CD4-positive, alpha-beta T cell treated with Interleukin-17A for 4 hours (primary cell): ENCODE measurements around the gene P2RY4.
"Not testable (repeated sequence)": the region's sequence is repeated elsewhere in the genome, so short reads cannot be mapped to it uniquely, and the experiment has no call there.

Experiments
- DNase-seq: peaks from one replicate; pipeline ENCODE4 v3.0.0-alpha.2; 2020; ENCODE audit warnings: mixed read lengths

Gene P2RY4

DNA sequence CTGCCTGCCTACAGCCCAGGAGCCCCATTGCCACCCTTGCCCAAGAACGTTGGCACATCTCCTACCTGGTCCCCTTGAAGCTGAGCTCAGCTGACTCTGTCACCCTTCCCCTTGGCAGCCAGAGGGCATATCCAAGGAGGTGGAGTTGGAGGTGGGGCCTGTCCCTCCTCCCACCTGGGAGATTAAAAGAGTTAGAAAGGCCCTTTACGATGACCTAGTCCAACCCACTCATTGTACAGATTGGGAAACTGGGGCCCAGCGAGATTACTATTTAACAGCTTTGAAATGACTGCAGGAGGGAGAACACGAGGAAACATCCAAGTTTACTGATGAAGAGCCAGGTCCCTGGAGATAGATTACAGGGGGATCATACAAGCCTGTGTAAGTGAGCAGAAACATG, at the start of gene P2RY4:
Gene P2RY4 (minus strand): TSS at position 101 of the 400 bp plus-strand sequence. CDS start 580 bp downstream, outside the sequence.
- DNase-seq: no peak

DNA sequence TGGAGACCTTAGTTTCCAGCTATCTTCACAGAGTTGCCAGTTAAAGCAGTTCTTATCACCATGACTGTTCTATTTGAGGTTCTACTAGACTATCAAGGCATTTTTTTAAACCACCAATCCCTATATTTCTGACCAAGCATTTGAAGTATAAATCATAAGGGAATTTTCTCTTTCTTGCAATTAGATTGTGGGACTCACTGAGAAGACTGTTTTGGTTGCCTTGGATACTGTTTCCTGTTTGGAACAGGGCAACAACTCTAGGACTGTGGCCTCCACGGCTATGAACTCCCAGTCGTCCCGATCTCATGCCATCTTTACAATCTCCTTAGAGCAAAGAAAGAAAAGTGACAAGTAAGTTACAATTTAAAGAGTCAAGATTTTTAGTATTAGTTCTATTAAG, 41.7 kb upstream of the P2RY4 start:
- DNase-seq: no peak

DNA sequence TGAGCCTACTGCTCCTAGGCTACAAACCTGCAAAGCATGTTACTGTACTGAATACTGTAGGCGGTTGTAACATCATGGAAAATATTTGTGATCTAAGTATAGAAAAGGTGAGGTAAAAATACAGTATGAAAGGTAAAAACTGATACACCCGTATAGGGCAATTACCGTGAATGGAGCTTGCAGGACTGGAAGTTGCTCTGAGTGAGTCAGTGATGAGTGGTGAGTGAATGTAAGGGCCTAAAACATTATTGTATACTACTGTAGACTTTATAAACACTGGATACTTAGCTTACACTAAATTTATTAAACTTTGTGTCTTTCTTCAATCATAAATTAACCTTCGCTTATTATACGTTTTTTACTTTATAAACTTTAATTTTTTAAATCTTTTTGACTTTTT, 33.6 kb upstream of the P2RY4 start:
- DNase-seq: no peak

DNA sequence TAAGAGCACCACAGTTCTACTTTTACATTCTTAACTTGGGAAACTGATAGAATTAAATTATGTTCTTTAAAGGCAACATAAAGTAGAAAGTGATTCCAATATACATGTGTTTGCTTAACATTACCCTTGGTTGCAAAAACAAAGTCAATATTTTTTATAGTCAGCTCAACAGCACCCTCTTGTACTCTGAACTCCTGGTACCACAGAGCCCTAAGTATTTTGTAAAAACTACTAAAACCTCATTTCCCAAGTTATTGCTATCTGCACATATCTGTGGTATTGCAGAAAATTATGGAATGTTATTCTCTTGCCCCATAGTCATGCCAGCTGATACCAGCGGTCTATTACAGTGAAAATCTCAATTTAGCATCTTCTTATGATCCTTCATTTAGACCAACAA, 32.8 kb upstream of the P2RY4 start:
- no peak for DNase-seq

DNA sequence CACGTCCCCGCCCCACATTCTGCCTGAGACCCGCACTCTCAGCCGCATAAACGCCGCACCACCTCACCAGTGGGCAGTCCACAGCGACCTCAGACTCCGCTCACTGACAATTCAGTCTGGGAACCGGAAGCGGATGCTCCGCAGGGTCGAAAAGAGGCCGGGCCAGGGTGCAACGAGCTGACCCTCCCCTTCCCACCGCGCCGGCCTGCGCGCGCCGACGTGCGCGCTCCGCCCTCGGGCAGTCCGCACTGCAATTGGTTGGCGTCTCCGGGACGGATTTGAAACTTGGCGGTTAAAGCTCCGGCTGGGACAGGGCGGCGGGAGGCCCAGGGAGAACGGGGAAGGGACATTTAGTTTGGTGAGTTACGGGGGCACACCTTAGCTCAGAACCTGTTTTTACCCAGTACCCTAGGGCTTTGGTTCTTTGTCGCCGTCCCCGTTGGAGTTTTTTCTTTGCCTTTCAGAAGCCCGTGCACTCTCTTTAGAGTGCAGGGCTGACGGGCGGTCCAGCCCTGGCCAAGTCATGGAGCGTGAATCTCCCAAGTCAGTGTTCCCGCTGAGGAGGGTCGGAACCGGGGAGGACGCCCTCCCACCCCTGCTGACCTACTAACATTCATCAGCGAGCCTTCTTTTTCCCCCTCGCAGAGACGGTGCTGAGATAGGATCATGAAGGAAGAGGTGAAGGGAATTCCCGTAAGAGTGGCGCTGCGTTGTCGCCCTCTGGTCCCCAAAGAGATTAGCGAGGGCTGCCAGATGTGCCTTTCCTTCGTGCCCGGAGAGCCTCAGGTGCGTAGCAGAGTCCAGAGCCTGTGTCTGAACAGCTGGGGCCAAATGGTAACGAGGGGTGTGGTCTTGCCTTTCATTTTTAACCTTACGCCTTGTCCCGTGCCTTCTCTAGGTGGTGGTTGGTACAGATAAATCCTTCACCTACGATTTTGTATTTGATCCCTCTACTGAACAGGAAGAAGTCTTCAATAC, 30.1 kb upstream of the P2RY4 start, which contains the start of the genes KIF4A and PDZD11:
Gene KIF4A (plus strand): TSS at position 312 of the 978 bp plus-strand sequence. CDS start 355 bp downstream, at position 667.
Gene PDZD11 (minus strand): TSS at position 135 of the 978 bp plus-strand sequence. CDS start 586 bp downstream, outside the sequence.
- peak; percentile 79 for DNase-seq

DNA sequence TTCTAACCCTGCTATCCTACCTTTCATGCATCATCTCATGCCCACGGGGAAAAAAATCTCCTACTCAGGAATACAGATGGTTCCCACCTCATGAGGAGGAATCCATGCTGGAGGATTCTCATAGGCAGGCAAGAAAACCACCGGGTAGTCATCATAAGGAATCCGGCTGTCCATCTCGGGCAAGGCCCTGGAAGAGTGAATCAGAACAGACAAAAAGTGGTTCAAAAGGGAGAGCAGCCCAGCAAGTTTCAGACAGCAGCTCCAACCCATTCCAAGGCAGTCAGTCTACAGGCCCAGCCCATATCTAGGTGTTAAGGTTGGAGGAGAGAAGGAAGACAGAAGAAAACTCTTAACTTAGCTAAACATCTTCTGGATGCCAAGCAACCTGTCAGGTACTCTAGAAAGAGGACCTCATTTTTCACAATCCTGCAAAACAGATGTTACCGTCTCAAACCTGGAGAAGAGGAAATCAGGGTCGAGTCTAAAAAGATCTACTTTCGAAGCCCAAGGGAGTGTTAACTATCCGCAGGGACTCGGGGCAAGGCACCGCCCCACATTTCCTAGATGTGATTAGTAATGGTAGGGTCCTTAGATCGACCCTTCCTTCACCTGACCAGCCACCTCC, 29.3 kb upstream of the P2RY4 start:
- DNase-seq: no peak

DNA sequence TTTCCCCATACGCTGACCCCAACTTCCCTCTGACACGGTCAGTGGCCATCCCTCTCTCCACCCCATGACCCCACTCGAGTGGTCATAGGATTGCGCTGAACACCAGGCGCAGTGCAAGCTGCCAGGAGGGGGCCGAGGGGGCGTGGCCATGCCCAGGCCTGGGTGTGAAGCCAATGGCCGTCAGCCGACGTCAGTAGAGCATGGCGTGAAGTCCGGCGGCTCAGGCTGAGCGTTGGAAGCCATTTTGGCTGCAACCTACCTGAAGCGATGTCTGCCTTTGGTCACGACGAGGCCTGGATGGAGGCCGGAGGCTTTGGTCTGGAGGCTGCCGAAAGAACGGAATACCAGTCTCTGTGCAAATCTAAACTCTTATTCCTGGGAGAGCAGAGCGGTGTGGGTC, 21.9 kb upstream of the P2RY4 start, which contains the start of gene RAB41:
Gene RAB41 (plus strand): TSS at position 222 of the 400 bp plus-strand sequence. CDS start 46 bp downstream, at position 268.
- no peak for DNase-seq

DNA sequence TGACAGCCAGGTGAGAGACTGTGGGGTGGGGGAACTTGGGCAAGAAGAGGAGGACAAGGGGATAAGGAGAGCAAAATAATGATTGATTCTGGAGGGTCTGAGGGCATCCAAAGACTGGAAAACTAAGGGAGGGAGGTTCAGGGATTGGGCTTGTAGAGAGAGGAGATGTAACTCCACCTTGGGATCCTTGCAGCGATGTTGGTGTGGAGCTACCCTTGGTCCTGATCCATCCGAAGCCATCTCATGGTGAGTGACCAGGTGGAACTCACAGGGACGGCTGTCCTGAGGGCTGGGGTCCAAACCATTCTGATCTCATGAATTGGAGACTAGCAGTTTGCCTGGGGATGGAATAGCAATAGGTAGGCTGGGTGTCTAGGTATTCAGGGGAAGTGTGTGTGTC, 20.6 kb upstream of the P2RY4 start:
- no peak for DNase-seq

DNA sequence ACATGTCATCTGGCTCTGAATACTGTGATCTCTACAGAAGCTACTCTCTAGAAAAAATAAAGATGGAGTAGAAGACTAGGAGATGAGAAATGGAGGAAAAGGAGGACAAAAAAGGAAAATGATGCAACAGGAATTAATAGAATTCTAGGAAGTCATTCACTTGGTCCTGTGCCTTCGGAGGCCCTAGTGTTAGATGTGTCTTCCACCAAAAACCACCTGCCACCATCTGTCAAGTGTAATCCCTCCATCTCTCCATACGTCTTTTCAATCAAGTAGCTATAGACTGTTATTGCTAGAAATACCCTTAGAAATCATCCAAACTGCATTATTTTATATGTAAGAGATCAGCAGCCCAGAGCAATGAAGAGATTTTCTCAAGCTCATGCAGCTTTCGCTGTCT, 19.1 kb upstream of the P2RY4 start:
- DNase-seq: no peak

DNA sequence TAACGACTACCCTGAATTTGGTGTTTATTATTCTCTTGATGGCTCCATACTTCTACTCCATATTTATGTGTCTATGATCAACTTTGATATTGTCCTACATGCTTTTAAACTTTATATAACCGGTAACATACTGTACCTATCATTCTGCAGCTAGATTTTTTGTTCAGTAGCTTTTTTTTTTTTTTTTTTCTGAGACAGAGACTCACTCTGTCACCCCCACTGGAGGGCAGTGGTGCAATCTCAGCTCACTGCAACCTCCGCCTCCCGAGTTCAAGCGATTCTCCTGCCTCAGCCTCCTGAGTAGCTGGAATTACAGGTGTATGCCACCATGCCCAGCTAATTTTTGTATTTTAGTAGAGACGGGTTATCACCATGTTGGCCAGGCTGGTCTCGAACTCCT, 14.0 kb upstream of the P2RY4 start:
- not testable (repeated sequence) for DNase-seq

DNA sequence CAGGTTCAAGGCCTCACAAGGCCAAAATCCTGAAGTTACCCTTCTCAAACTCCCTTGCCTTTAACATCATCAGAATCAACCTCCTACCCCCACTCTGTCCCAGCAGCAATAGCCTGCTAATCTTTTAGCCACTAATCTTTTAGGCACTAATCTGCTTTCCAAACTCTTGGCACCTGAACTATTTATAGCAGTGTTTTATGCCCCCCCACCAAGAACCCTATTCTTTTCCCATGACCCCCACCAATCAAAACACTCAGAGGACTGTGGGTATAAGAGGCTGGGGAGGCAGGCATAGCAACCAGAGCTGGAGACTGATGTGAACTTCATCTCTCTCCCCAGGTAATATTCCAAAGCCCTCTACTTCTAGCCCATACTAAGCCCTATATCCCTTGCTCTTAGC, 8.0 kb upstream of the P2RY4 start, which contains the start of gene ARR3:
Gene ARR3 (plus strand): TSS at position 301 of the 400 bp plus-strand sequence. CDS start 1,052 bp downstream, outside the sequence.
- no peak for DNase-seq

DNA sequence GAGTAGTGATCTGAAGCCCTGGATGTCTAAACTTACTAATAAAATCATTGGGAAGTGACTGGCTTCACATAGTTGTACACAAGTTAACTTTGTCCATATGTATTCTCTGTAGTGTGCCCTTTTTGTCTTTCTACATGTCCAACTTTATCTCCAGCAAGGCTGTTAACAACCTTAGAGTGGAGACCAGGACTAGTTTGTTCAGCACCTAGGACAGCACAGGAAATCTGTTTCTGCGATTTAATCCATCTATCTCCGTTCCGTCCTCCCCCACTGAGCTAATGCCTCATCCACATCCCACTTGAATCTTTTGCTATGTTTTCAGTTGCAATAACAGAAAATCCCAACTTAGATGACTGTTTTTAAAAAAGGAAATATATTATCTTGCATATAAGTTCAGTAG, 4.8 kb upstream of the P2RY4 start:
- no peak for DNase-seq

DNA sequence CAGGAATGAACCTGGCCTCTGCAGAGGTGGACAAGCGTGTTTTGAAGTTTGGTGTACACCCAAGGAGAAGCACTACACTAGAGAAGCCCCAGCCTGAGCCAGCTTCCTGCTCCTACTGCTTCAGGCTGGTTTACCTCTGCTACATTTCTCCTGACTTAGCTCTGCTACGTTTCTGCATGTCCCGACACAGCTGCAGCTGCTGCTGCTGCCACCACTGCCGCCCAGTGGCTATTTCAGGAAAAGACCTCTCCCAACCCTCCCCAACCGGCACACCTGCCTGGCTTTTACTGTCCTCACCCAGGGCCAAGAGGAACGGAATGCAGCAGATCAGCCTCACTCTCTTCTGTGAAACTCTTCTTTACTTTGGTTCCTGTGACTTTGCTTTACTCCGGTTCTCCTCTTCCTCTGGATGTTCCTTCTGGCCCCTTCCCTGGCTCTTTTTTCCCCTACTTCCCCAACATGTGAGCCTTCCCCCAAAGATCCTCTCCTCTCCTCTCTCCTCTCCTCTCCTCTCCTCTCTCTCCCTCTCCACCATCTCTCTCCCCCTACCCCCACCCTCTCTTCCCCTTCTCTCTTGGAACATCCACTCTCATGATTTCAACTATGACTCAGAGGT, 3.1 kb upstream of the P2RY4 start:
- DNase-seq: peak; percentile 33

DNA sequence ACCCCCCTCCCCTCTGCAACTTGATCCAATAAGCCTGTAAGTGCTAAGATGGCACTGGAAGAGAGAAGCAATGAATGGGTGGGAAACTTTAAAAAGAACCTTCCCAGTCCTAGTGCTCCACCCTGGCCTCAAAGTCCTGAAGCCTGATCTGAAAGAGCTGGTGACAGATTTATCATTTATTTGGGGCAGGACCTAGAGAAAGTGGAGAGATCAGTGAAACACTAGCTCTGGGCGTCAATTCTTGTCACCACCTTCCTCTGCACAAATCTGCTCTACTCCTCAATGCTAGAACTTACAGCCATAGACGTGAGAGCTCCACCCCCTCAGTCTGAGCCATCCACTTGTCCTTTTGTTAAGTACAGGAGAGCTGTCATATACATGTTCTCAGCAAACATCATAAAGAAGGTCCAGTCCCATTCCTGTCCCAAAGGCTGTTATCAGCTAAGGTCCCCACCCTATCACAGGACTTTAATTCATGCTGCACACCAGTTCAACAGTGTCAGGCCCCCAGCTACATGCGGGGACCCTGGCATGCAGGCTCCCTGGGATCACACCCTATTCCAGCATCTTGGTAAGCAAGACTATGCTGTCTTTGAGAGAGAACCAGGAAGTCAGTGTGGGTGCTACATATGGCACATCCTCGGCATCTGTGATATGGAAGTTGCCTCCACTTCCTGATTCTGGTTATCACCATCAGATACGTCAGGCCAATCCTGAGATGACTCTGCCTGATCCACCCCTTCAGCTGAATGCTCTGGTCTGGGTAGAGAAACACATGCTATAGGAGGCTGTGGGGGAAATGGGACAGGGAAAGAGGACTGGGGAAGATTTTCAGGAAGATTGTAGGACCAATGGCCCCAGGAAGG, 2.3 kb downstream of the P2RY4 start:
- DNase-seq: no peak

DNA sequence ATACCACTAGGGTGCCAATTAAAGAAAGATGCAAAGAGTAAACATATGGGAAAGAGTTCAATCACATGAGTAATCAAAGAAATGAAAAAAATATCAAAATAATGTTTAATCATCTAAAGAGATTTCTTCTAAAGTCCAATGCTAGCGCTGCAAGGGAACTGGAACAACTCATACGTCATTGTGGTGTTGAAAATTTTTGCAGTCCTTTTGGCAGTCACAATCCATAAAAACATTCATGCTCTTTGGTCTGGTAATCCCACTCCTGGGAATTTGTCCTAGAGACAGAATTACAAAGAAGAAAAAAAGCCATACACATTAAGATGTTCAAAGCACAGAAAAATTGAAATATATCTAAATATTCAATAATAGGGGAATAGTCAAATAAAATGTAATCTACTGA, 4.6 kb downstream of the P2RY4 start:
- no peak for DNase-seq

DNA sequence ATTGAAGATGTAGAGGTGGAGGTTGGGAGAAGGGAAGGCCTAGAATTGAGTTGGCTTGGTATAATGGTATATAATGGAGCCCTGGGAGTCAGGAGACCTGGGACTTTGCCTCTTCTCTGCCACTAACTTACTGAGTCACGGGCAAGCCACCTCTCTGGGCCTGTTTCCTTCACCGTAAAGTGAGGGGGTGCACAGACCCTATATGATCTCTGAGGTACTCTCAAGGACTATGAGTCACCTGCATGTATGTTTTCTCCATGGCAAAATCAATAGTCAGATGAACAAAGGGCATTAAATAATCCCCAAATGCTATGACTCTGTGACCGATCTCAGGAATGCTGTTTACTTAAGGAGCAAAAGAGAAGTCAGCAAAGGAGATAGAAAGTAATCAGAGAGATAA, 5.1 kb downstream of the P2RY4 start:
- no peak for DNase-seq

DNA sequence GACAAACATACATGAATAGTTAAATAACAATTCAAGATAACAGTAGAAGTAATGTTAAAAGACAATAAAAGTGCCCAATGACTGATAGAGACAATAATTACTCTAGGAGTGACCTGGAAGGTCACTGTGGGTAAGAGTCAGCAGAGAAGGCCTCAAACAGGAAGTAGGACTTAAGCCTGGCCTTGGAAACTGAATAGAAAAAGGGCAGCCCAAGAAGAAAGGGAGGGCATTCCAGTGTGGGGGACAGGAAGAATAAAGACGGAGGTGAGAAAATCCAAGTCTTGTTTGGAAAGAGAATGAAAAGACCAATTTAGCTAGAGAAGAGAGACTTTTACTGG, 6.0 kb downstream of the P2RY4 start:
- no peak for DNase-seq

DNA sequence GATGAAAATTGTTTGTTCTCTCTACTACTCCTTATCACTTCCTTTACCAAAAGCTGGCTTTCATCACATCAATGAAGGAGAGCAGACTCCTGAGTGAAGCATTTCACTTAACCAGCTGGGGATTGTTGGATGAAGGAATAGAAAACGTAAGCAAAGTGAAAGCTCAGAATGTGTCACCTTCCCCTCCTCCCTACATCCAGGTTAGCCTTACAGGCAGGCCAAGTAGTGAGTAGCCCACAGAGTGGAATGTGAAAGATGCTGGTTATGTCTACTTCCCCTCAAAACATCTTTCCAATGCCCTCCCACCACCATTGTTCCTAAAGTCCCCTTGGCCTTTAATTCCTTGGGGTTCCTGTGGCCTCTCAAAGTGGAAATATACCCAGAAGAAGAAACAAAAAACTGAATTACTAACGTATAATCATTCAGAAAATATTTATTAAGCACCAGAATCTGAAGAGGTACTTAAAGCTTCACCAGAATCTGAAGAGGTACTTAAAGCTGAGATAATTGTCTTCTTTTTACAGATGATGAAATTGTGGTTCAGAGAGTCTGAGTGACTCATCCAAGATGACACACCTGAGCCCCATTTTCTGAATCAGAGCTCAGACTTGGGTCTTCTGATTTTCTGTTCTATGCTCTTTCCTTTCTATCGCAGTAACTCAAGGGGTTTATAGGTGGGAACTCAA, 6.5 kb downstream of the P2RY4 start:
- no peak for DNase-seq

DNA sequence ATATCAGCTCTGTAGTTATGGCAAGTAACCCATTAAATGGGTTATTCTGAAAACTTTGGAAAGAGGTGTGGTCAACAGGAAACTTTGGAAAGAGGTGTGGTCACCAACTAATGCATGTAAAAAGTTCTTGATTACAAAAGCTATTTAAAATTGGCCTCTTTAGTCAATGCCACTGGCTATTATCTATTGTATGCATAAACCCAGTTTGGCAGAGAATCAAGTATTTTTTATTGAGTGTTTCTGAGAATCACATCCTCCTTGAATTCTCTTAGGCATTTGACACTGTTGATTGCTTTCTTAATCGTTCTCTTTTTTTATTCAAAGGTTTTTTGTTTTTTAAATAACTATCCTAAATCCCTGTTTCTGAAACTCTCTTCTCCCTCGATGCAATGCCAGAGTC, 7.5 kb downstream of the P2RY4 start:
- no peak for DNase-seq

DNA sequence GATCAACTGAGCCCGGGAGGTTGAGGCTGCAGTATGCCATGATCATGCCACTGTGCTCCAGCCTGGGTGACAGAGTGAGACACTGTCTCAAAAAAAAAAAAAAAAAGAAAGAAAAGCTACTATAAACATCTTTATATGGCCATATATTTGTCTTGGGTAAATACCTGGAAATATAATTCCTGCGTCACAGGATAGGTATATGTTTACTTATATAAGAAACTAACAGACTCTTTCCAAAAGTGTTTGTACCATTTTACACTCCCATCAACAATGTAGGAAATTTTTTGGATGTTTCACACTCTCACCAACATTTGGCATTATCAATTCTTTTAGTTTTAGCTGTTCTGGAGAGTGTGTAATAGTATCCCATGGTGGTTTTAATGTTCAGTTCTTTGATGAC, 12.8 kb downstream of the P2RY4 start:
- DNase-seq: no peak

DNA sequence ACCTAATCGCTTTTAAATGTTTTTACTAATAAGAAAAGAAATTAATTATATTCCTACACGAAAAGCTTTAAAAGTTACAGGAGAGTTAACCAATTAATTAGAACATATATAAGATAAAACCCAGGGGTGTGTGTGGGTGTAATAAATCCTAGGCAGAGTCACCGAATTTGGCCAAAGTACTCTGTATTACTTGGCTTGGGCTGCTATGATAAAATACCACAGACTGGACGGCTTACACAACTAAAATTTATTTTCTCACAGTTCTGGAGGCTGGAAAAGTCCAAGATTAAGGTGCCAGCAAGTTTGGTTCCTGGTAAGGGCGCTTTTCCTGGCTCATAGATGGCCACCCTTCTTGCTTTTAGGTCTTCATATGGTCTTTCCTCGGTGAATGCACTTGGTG, 15.1 kb downstream of the P2RY4 start:
- no peak for DNase-seq

DNA sequence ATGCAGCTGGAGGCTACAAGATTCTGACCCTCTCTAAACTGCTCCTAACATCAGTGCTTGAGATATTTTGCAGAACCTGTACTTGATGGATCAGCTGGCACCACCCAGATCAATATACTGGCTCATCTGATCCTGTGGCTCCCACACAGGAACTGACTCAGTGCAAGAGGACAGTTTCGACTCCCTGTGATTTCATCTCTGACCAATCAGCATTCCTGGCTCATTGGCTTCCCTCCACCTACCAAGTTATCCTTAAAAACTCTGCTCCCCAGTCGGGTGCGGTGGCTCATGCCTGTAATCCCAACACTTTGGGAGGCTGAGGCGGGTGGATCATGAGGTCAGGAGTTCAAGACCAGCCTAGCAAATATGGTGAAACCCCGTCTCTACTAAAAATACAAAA, 16.4 kb downstream of the P2RY4 start:
- not testable (repeated sequence) for DNase-seq
